Astrocyte (in vitro differentiated cells and primary cell): ENCODE data around the gene RTL3. TPM values are rescaled to one million over a fixed set of nuclear protein-coding genes. Genes with fewer than 3 reads are reported as not detected.

Experiments
- DNase-seq: peaks from one replicate; pipeline ENCODE4 v3.0.0-alpha.2; 2010; ENCODE audit warnings: low read depth
- FAIRE-seq: peaks from 2 replicates; lab custom pipeline; 2011; peaks lifted over from hg19 to GRCh38; lab: Jason Lieb, UNC
- H2AFZ ChIP-seq: 2 replicates; pipeline ENCODE4 v1.6.0; 2012; ENCODE audit warnings: low read depth, low read length, inconsistent platforms
- H3K27ac ChIP-seq: 2 replicates; pipeline ENCODE4 v1.5.1; 2011; ENCODE audit warnings: low read depth, low read length, inconsistent platforms
- H3K27me3 ChIP-seq: 2 replicates; pipeline ENCODE4 v1.6.0; 2011; ENCODE audit warnings: low read length, inconsistent platforms; ENCODE audit not compliant: insufficient read depth
- H3K36me3 ChIP-seq: 2 replicates; pipeline ENCODE4 v1.5.1; 2011; ENCODE audit warnings: low read length, inconsistent platforms; ENCODE audit not compliant: insufficient read depth
- H3K4me1 ChIP-seq: 2 replicates; pipeline ENCODE4 v1.5.1; 2011; ENCODE audit warnings: low read length, inconsistent platforms; ENCODE audit not compliant: insufficient read depth
- H3K4me2 ChIP-seq: 2 replicates; pipeline ENCODE4 v1.6.0; 2012; ENCODE audit warnings: low read length, inconsistent platforms
- H3K4me3 ChIP-seq: 2 replicates; pipeline ENCODE4 v1.5.1; 2011; ENCODE audit warnings: low read depth, mild to moderate bottlenecking, low read length, inconsistent platforms; ENCODE audit not compliant: insufficient read depth
- H3K79me2 ChIP-seq: 2 replicates; pipeline ENCODE4 v1.6.0; 2012; ENCODE audit warnings: mild to moderate bottlenecking, low read length, inconsistent platforms; ENCODE audit not compliant: insufficient read depth
- H3K9ac ChIP-seq: 2 replicates; pipeline ENCODE4 v1.6.0; 2012; ENCODE audit warnings: mild to moderate bottlenecking, low read length, inconsistent platforms
- H3K9me3 ChIP-seq: 2 replicates; pipeline ENCODE4 v1.5.1; 2012; ENCODE audit warnings: low read depth, mild to moderate bottlenecking, low read length, inconsistent platforms; ENCODE audit not compliant: insufficient read depth
- H4K20me1 ChIP-seq: 2 replicates; pipeline ENCODE4 v1.6.0; 2012; ENCODE audit warnings: low read length, inconsistent platforms; ENCODE audit not compliant: insufficient read depth
- H3K27ac Mint-ChIP-seq: one replicate; pipeline ENCODE4 v1.8.0; 2021; ENCODE audit warnings: mild to moderate bottlenecking, mixed read lengths; ENCODE audit not compliant: unreplicated experiment
- H3K27me3 Mint-ChIP-seq: one replicate; pipeline ENCODE4 v1.8.0; 2021; ENCODE audit warnings: low read depth, mixed read lengths; ENCODE audit not compliant: unreplicated experiment
- H3K36me3 Mint-ChIP-seq: one replicate; pipeline ENCODE4 v1.8.0; 2021; ENCODE audit warnings: low read depth, mixed read lengths; ENCODE audit not compliant: unreplicated experiment
- H3K4me1 Mint-ChIP-seq: one replicate; pipeline ENCODE4 v1.8.0; 2021; ENCODE audit warnings: low read depth, mixed read lengths; ENCODE audit not compliant: unreplicated experiment
- H3K4me3 Mint-ChIP-seq: one replicate; pipeline ENCODE4 v1.8.0; 2021; ENCODE audit warnings: mild to moderate bottlenecking, moderate library complexity, mixed read lengths; ENCODE audit not compliant: unreplicated experiment
- H3K9me3 Mint-ChIP-seq: one replicate; pipeline ENCODE4 v1.8.0; 2021; ENCODE audit warnings: mild to moderate bottlenecking, mixed read lengths; ENCODE audit not compliant: unreplicated experiment
- EZH2 ChIP-seq: IDR thresholded peaks from 2 replicates; pipeline ENCODE4 v1.6.1; 2012; ENCODE audit warnings: mild to moderate bottlenecking, low read length, inconsistent platforms; ENCODE audit not compliant: insufficient read depth
- total RNA-seq: library from RNA; stranded (reverse); gene quantifications from 2 replicates; pipeline ENCODE4 v1.2.1, GENCODE V29; 2021
- TF ChIP-seq, protein P1 (sequence below): IDR thresholded peaks from 2 replicates; pipeline ENCODE4 v1.5.1; 2011; ENCODE audit warnings: low read depth, mild to moderate bottlenecking, inconsistent platforms, low read length, moderate library complexity; ENCODE audit not compliant: insufficient read depth

RTL3 gene
- total RNA-seq, 1 donor from 2014 or later, result 0.95 TPM

DNA sequence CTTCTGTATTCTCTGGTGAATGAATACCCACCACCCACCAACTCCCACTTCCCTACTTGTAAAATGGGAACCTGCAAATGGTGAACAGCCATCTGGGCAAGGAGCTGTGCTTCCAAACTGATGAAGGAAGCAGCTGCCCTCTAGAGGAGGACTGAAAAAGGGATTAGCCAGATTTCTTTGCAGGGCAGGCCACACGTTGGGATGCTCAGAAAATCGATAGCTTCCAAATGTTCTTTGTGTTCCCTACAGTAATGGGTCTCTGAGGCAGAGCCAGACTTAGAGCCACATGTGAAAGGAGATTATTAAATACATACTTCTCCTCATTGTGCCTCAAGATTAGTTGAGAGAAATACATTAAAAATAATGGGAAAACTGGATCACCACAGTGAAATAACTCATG, 49.1 kb upstream of the RTL3 start:
- no peaks in the 10 kb centered on the region for H3K9me3 Mint-ChIP-seq
- no peaks in the 10 kb centered on the region for H3K27me3 Mint-ChIP-seq
- no peaks in the 10 kb centered on the region for H3K4me1 ChIP-seq
- no peaks in the 10 kb centered on the region for H3K9me3 ChIP-seq
- DNase-seq (no peak), FAIRE-seq (peak; percentile 96)
- no peaks in the 10 kb centered on the region for H3K27me3 ChIP-seq
- no peak overlapping the region for H2AFZ ChIP-seq
- H3K36me3 Mint-ChIP-seq, result no peaks in the 10 kb centered on the region
- H3K9ac ChIP-seq, result no peak overlapping the region
- no peaks in the 10 kb centered on the region for H3K79me2 ChIP-seq
- no peak overlapping the region for H3K4me3 Mint-ChIP-seq
- no peak overlapping the region for H3K4me3 ChIP-seq
- H3K27ac Mint-ChIP-seq, result no peak overlapping the region
- H4K20me1 ChIP-seq, result no peaks in the 10 kb centered on the region
- H3K4me1 Mint-ChIP-seq, result peaks cover 13% of the 10 kb centered on the region
- H3K36me3 ChIP-seq, result no peaks in the 10 kb centered on the region
- H3K27ac ChIP-seq, result no peak overlapping the region
- H3K4me2 ChIP-seq, result no peak overlapping the region
- TF ChIP-seq EZH2, result no peak
- TF ChIP-seq, protein P1, sequence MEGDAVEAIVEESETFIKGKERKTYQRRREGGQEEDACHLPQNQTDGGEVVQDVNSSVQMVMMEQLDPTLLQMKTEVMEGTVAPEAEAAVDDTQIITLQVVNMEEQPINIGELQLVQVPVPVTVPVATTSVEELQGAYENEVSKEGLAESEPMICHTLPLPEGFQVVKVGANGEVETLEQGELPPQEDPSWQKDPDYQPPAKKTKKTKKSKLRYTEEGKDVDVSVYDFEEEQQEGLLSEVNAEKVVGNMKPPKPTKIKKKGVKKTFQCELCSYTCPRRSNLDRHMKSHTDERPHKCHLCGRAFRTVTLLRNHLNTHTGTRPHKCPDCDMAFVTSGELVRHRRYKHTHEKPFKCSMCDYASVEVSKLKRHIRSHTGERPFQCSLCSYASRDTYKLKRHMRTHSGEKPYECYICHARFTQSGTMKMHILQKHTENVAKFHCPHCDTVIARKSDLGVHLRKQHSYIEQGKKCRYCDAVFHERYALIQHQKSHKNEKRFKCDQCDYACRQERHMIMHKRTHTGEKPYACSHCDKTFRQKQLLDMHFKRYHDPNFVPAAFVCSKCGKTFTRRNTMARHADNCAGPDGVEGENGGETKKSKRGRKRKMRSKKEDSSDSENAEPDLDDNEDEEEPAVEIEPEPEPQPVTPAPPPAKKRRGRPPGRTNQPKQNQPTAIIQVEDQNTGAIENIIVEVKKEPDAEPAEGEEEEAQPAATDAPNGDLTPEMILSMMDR, result peak; percentile 38

DNA sequence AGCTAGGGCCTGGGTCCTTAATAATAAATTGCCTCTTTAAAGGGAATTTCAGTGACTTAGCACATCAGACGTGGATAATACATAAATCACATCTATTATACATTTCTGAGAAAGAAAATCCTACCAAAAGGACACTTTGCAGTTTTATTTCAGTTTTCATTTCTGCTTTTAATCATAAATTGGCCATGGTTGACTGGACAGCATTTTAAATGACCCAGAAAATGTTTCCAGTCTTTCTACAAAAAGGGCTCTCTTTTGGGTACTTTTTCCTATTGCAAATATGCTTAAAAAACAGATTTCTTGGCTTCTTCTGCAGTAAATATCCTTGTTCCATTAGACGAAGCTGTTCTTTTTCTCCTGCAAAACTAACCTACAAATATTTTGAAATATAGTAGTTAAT, 46.9 kb upstream of the RTL3 start:
- no peak overlapping the region for H3K4me3 Mint-ChIP-seq
- no peak for DNase-seq
- Histone ChIP-seq H3K4me2 (no peak overlapping the region), H3K36me3 (no peaks in the 10 kb centered on the region), H3K4me1 (no peaks in the 10 kb centered on the region), H3K79me2 (no peaks in the 10 kb centered on the region), H3K27ac (no peak overlapping the region), H4K20me1 (no peaks in the 10 kb centered on the region), H3K27me3 (no peaks in the 10 kb centered on the region), H3K4me3 (no peak overlapping the region), H2AFZ (no peak overlapping the region), H3K9me3 (no peaks in the 10 kb centered on the region), H3K9ac (no peak overlapping the region)
- TF ChIP-seq, protein P1, result no peak
- no peak for TF ChIP-seq EZH2
- FAIRE-seq, result no peak
- H3K27ac Mint-ChIP-seq, result no peak overlapping the region
- no peaks in the 10 kb centered on the region for H3K27me3 Mint-ChIP-seq
- no peaks in the 10 kb centered on the region for H3K36me3 Mint-ChIP-seq
- H3K9me3 Mint-ChIP-seq, result no peaks in the 10 kb centered on the region
- no peaks in the 10 kb centered on the region for H3K4me1 Mint-ChIP-seq

DNA sequence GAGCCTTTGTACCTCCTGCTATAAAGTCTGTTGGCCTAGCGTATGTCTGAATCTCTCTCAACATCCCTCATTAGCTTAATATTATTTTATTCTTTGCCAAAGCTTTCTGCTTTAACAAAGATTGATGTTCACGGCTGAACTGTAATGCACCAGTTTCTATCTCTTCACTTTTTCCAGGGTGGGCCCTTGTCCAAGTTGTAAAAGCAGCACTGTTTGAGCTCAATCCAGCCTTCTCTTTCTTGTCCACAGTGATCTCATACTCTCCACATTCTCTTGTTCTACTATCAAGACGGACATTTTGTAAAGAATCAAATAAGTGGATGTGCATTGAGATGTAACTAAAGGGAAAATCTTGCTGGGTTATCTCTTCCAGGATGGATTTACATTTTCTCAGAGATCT, 34.4 kb upstream of the RTL3 start:
- TF ChIP-seq, protein P1, result no peak
- TF ChIP-seq EZH2, result no peak
- Histone ChIP-seq H3K27ac (no peak overlapping the region), H4K20me1 (no peaks in the 10 kb centered on the region), H3K79me2 (no peaks in the 10 kb centered on the region), H3K4me1 (no peaks in the 10 kb centered on the region), H3K36me3 (no peaks in the 10 kb centered on the region), H3K9me3 (no peaks in the 10 kb centered on the region), H3K27me3 (no peaks in the 10 kb centered on the region), H3K4me3 (no peak overlapping the region), H3K4me2 (no peak overlapping the region), H2AFZ (no peak overlapping the region), H3K9ac (no peak overlapping the region)
- Mint-ChIP-seq H3K9me3 (no peaks in the 10 kb centered on the region), H3K4me1 (no peaks in the 10 kb centered on the region), H3K4me3 (no peak overlapping the region), H3K36me3 (no peaks in the 10 kb centered on the region), H3K27me3 (no peaks in the 10 kb centered on the region), H3K27ac (no peak overlapping the region)
- no peak for DNase-seq
- peak; percentile 80 for FAIRE-seq
